Fibroblast of mammary gland (primary cell): ENCODE results near the gene PTPRM.

ENCODE experiments used
- DNase-seq: peaks from one replicate; pipeline ENCODE4 v3.0.0-alpha.2; 2010; ENCODE audit warnings: low read depth
- H3K4me3 ChIP-seq: 2 replicates; pipeline ENCODE4 v1.5.1; 2011; ENCODE audit warnings: low read depth, mild to moderate bottlenecking, low read length, moderate library complexity; ENCODE audit not compliant: control insufficient read depth
- TF ChIP-seq, protein P1 (sequence below): conservative IDR thresholded peaks from 2 replicates; pipeline ENCODE4 v1.5.1; 2011; ENCODE audit warnings: low read depth, low read length, inconsistent platforms; ENCODE audit not compliant: control insufficient read depth, insufficient read depth

Gene PTPRM

DNA sequence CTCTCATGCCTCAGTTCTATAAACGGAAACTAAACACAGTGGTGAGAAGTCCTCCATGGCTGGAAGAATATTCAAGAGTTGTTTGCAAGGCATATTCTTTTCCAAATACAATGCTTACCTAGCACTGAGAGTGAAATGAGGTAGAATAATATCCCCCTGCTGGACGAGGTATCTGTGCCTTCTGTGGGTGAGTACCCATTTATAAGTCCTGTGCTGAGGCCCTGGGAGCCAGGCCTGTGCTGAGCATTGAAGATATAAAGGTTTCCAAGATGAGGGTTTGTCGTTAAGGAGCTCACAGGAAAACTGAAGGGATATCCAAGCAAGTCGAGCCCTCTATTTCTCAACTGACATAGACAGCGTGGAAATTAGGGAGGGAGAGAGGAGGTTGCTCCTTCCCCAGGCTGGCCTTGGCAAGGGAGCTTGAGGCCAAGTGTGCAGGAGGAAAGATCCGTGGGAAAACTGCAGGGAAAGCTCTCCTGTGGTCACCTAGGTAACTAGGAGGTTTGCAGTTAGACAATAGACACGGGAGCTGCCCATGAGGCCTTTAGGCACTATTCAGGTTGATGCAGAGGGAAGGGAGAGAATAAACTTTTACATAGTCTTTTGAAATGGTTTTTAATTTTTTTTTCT, 17.6 kb downstream of the PTPRM start:
- no peak for DNase-seq
- H3K4me3 ChIP-seq, result no peak overlapping the region
- TF ChIP-seq, protein P1, sequence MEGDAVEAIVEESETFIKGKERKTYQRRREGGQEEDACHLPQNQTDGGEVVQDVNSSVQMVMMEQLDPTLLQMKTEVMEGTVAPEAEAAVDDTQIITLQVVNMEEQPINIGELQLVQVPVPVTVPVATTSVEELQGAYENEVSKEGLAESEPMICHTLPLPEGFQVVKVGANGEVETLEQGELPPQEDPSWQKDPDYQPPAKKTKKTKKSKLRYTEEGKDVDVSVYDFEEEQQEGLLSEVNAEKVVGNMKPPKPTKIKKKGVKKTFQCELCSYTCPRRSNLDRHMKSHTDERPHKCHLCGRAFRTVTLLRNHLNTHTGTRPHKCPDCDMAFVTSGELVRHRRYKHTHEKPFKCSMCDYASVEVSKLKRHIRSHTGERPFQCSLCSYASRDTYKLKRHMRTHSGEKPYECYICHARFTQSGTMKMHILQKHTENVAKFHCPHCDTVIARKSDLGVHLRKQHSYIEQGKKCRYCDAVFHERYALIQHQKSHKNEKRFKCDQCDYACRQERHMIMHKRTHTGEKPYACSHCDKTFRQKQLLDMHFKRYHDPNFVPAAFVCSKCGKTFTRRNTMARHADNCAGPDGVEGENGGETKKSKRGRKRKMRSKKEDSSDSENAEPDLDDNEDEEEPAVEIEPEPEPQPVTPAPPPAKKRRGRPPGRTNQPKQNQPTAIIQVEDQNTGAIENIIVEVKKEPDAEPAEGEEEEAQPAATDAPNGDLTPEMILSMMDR, result no peak

DNA sequence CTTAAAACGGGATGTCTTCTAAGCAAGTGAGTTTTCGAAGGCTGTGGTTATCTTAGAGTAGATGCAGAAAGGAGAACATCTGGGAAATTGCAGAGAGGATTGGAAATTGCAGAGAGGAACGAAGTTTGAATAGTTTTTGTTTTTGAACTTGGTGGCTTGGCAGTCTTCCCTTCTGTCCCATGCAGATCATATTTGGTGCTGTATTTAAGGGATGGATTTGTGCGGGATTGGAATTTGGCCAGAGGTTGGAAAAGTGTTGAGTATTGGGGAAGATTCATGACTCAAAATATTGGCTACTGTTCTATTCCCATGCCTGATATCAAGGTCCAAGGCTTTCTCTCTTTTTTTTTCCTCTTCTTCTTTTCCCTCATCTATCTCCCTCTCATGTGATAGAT, 18.2 kb downstream of the PTPRM start:
- TF ChIP-seq, protein P1, result no peak
- H3K4me3 ChIP-seq, result no peak overlapping the region
- no peak for DNase-seq

DNA sequence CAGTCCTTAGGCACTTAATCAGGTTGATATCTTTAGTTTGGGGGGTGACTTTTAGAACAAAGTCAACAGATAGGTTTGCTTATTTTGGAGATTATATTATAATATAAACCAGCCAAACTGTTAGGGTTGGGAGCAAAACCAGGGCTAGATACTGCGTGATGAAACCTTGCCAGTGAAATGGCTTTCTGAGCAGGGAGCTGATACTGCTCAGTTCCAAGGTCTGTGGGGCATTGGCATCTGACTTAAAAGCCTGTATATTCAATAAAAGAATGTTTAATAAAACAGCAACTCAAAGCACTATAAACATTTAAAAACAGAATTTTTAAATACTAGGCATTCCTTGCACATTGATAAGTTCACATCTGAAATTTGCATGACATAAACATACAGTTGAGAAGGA, 19.3 kb downstream of the PTPRM start:
- no peak for DNase-seq
- TF ChIP-seq, protein P1, result no peak
- no peak overlapping the region for H3K4me3 ChIP-seq

DNA sequence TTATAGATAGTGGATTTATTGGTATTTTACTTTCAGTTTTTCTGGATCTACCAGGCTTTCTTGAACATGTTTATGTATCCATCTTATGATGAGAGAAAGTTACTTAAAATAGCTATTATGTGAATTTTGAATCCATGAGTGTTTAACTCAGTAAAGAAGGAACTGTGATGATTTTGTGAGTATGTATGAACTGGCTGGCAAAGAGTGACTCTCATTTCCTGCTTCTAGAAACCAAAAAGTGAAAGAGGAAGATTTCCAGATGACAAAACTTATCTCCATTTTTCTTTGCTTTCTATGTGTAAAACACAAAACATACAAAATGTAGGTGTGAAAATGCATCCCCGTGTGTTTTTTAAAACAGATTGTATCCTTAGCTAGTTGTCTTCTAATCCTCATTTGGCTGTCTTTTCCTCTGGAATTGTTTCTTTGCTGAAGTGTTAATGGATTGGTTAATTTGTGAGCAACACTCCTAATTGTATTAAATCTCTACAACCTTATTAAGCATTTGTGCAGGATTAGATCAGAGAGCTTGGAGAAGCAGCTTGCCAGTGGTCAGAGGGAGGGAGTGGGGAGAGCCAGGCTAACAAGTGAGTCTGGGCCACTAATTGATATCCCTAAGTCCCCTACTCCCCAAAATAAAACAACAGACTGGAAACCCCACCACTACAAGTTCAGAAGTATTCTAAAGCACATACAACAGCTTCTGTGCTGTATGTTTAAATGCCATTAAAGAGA, 23.9 kb downstream of the PTPRM start:
- TF ChIP-seq, protein P1, result no peak
- no peak overlapping the region for H3K4me3 ChIP-seq
- peak; percentile 39 for DNase-seq

DNA sequence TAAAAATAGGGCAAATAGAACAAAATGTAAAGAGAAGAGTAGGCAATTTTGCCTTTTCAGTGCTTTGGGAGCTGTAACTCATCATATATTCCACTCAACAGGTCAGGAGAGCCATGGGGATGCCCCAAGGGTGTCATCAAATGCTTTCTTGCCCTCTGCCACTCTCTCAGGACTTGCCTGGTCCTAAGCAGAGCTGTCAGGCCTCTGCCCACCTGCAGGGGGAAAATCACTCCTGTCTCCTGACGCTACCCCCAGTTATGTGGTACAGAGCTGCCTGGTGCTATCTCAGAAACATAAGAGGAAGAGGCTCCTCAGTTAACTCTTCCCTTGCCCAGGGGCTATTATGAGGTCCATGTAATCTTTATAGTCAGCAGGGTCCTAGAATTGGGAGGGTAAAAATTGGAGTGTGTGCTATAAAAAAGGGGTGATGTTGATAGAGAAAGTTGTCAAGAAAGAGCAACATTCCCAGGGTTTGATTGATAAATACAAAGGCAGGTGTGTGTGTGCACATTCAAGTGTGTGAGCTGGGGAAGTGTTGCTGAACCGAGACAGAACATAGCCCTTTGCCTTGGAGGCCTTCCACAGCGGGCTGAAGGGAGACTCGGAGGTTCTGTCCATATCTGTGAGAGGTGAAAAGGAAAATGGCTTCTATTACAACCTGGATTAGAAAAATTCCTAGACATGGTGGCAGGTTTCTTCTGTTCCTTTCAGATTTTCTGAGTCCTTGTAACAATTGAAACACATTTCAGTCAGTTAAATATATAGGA, 25.4 kb downstream of the PTPRM start:
- TF ChIP-seq, protein P1, result no peak
- no peak overlapping the region for H3K4me3 ChIP-seq
- DNase-seq, result no peak

DNA sequence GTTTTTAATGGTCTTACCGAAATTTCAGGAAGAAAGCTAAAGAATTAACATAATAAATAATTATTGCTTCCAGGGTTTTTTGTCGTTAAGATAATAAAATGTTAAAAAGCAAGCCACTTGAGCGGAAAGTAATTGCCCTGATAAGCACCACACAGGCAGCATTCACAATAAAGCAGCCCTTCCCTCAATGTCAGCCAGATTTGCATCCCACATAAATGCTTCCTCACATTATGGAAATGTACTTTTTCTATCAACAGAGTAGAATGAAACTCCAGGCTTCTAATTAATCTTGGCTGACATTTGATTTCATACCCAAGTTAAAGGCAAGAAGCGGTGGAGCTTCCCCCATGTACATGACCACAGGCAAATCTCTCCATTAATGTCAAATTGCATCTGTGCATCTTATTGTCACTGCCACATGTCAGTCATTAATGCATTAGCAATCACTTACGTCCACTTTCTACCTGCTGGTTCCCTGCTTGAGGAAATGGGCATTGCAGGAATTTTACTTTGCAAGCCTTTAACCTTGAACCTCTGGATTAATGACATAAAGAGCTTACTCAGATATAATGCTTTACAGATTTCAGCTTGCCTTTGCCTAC, 26.2 kb downstream of the PTPRM start:
- H3K4me3 ChIP-seq, result no peak overlapping the region
- DNase-seq, result no peak
- TF ChIP-seq, protein P1, result no peak
